Thoracic aorta (tissue), 2 donors: ENCODE data around the gene GPATCH3. TPM values are rescaled to one million over a fixed set of nuclear protein-coding genes. Genes with fewer than 3 reads are reported as not detected.

ENCODE experiments used
- ATAC-seq: fragments of 150-250 bp; one replicate; pipeline ENCODE4 v1.8.0; 2017; ENCODE audit warnings: low read depth; ENCODE audit not compliant: insufficient number of reproducible peaks, low FRiP score
- DNase-seq: peaks from one replicate; pipeline ENCODE4 v3.0.0-alpha.2; 2020; ENCODE audit warnings: low spot score
- H3K27ac ChIP-seq, 2 donors: fragments of 200-600 bp; sonication (generic); 1 replicate in 1 of 2; 2 replicates in 1 of 2; pipeline ENCODE4 v1.5.1; 2016; ENCODE audit warnings: mild to moderate bottlenecking in 2 of 2, moderate library complexity in 2 of 2
- H3K27me3 ChIP-seq: fragments of 200-600 bp; sonication (generic); replicated peaks from 2 replicates; pipeline ENCODE4 v1.6.0; 2016; ENCODE audit warnings: mild to moderate bottlenecking; ENCODE audit not compliant: insufficient read depth
- H3K36me3 ChIP-seq: fragments of 200-600 bp; sonication (generic); one replicate; pipeline ENCODE4 v1.5.1; 2016
- H3K4me1 ChIP-seq, 2 donors: fragments of 200-600 bp; sonication (generic); 1 replicate in 1 of 2; 2 replicates in 1 of 2; pipeline versions ENCODE4 v1.5.1 to v1.6.0; 2016; ENCODE audit warnings: low read depth in 2 of 2, mild to moderate bottlenecking in 1 of 2; ENCODE audit not compliant: control insufficient read depth in 1 of 2
- H3K4me3 ChIP-seq: fragments of 200-600 bp; sonication (generic); 2 replicates; pipeline ENCODE4 v1.5.1; 2016; ENCODE audit warnings: mild to moderate bottlenecking
- H3K9me3 ChIP-seq: fragments of 200-600 bp; sonication (generic); 2 replicates; pipeline ENCODE4 v1.5.1; 2016
- total RNA-seq, 2 donors: library from RNA; depleted of rRNA; stranded (reverse); fragments of >200 nt; gene quantifications; one replicate each; pipeline versions ENCODE4 v1.1.0 to v1.2.3, GENCODE V29; 2016
- TF ChIP-seq, protein P1 (sequence below): fragments of 200-600 bp; sonication (generic); IDR thresholded peaks from one replicate; pipeline ENCODE4 v1.5.1; 2019; ENCODE audit warnings: antibody characterized with exemption

Gene GPATCH3
- total RNA-seq, 2 donors from 2014 or later: 10.3 to 11.8 TPM

- H3K36me3 ChIP-seq: no peaks in the 10 kb centered on the region
- TF ChIP-seq, protein P1, sequence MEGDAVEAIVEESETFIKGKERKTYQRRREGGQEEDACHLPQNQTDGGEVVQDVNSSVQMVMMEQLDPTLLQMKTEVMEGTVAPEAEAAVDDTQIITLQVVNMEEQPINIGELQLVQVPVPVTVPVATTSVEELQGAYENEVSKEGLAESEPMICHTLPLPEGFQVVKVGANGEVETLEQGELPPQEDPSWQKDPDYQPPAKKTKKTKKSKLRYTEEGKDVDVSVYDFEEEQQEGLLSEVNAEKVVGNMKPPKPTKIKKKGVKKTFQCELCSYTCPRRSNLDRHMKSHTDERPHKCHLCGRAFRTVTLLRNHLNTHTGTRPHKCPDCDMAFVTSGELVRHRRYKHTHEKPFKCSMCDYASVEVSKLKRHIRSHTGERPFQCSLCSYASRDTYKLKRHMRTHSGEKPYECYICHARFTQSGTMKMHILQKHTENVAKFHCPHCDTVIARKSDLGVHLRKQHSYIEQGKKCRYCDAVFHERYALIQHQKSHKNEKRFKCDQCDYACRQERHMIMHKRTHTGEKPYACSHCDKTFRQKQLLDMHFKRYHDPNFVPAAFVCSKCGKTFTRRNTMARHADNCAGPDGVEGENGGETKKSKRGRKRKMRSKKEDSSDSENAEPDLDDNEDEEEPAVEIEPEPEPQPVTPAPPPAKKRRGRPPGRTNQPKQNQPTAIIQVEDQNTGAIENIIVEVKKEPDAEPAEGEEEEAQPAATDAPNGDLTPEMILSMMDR: no peak
- no peak for DNase-seq
- peak overlapping the region; percentile 80 for H3K4me3 ChIP-seq
- H3K9me3 ChIP-seq: no peaks in the 10 kb centered on the region
- peaks cover 5 to 15% of the 10 kb centered on the region in 2 donors for H3K4me1 ChIP-seq
- no peaks in the 10 kb centered on the region for H3K27me3 ChIP-seq
- no peak for ATAC-seq
- H3K27ac ChIP-seq: peak overlapping the region in 1 of 2 donors; percentile 99
These were observed 36.6 kb downstream of the GPATCH3 start for GRCh38 chr1:26863685-26864077.

- Histone ChIP-seq H3K27ac (peak within 1 kb of the TSS; percentile 84 to 99), H3K27me3 (no peaks in the 10 kb centered on the region), H3K4me3 (peak within 1 kb of the TSS; percentile 80), H3K9me3 (no peaks in the 10 kb centered on the region), H3K4me1 (peaks cover 5 to 15% of the 10 kb centered on the region in 2 donors), H3K36me3 (no peaks in the 10 kb centered on the region)
- TF ChIP-seq, protein P1: no peak
- no peak for ATAC-seq
- DNase-seq: no peak
These were observed 37.2 kb downstream of the GPATCH3 start, which contains the start of gene SFN for GRCh38 chr1:26862781-26863684. Gene SFN (plus strand): TSS chr1:26863149. CDS start chr1:26863213, 64 bp downstream.

DNA sequence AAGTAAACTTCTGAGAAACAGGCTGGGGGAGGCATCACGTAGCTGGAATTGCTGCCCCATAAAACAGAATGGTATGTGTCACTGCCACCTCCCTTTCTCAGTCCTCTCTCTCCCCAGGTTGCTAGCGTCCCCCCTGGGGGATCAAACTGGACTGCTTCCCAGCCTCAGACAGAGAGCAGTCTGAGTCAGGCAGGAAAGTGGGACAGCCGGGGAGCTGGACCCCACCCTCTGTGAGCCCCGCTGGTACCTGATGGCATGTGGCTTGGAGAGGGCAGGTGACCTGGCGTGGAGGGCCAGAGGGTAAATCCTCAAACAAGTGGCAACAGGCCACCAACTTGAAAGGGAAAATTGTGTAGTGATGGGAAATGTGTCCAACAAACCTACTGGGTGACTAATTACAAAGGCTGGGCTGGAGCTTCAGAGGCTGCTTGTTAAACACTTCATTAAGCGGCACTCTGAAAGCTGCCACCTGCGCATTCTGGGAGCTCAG, 38.3 kb downstream of the GPATCH3 start:
- Histone ChIP-seq H3K4me3 (no peak overlapping the region), H3K4me1 (peaks cover 5 to 15% of the 10 kb centered on the region in 2 donors), H3K9me3 (no peaks in the 10 kb centered on the region), H3K27ac (no peak overlapping the region), H3K36me3 (no peaks in the 10 kb centered on the region), H3K27me3 (no peaks in the 10 kb centered on the region)
- no peak for DNase-seq
- no peak for ATAC-seq
- TF ChIP-seq, protein P1: no peak

GRCh38 chr1:26861286-26861701, 39.0 kb downstream of the GPATCH3 start:
- H3K4me3 ChIP-seq: no peak overlapping the region
- H3K4me1 ChIP-seq: peaks cover 5 to 15% of the 10 kb centered on the region in 2 donors
- H3K27ac ChIP-seq: no peak overlapping the region
- no peaks in the 10 kb centered on the region for H3K36me3 ChIP-seq
- H3K9me3 ChIP-seq: no peaks in the 10 kb centered on the region
- H3K27me3 ChIP-seq: no peaks in the 10 kb centered on the region
- DNase-seq: no peak
- no peak for ATAC-seq
- TF ChIP-seq, protein P1: no peak

DNA sequence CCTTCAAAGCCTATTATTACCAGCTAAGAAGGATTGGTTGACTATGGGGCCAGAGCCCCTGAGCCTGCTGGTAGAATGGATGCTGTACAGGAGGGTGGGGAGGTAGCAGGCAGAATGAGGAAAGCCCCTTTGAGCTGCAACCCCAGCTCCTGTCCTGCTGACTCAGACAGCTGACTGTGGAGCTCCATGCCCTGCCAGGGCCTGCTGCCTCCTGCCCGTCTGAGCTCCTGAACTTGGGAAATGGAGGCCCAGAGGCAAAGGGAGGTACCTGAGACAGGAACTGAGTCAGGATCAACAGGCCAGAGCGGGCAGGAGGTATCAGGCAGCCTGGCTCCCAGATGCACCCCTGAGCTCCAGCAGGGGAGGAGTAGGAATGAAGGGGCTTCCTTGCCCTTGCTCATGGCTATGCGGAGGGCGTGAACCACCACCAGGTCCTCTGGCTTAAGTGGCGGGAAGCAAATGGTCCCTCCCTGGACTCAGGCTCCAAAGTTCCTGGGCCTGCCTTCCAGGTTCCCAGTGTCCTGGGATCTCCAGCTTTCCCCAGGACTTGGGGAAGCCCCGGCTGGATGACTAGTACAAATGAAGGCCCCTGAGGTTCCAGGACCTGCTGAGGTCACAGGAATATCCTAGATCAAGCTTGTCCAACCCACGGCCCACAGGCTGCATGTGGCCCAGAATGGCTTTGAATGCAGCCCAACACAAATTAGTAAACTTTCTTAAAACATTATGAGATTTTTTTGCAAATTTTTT, 41.2 kb downstream of the GPATCH3 start:
- Histone ChIP-seq H3K36me3 (peaks cover 5% of the 10 kb centered on the region), H3K4me3 (no peak overlapping the region), H3K9me3 (no peaks in the 10 kb centered on the region), H3K27me3 (no peaks in the 10 kb centered on the region), H3K27ac (no peak overlapping the region), H3K4me1 (peaks cover 3 to 5% of the 10 kb centered on the region in 2 donors)
- DNase-seq (no peak), ATAC-seq (no peak)
- TF ChIP-seq, protein P1: no peak
